ENCODE measurements around the gene HRH3. TPM values are rescaled to one million over a fixed set of nuclear protein-coding genes. Genes with fewer than 3 reads are reported as not detected.
A peak's percentile ranks its signal among the peaks of the same experiment; 100 is the strongest.

The HRH3 gene
- not detected in 2 replicates for total RNA-seq
- long read RNA-seq: 0 reads

DNA sequence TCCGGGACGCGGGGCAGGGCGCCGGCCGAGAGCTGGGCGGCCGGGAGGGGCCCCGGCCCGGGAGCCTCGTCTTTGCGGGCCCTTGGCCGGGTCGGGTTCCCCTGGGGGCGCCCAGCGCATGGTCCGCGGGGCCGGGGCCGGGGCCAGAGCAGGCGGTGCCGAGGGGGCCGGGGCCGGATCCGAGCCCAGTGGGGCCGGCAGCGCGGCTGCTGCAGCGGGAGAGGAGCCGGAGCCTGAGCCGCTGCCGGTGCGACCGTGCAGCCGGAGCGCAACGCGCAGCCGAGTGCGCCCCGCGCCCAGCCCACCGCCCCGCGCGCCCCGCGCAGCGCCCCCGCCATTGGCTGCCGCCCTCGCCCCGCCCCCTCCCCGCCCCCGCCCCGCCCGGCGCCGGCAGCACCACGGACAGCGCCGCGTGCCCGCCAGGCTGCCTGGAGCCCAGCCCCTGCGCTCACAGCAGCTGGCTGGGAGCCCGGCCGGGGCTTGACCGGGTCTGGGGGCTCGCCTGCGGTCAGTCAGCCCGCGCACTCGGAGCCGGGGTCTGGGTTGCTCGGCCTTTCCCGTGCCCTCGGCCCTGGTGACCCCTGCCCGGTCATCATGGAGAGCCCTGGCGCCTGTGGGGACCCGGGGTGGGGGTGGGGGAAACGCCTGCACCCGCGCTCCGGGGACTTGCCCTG lies at the start of gene HRH3:
Gene HRH3 (minus strand): TSS at position 287 of the 674 bp plus-strand sequence. CDS start 308 bp downstream, outside the sequence.
- peaks cover 35% of the 10 kb centered on the region for H3K27me3 Mint-ChIP-seq (ENCODE audit: unreplicated experiment)
- peak within 1 kb of the TSS; percentile 26 for H3K4me3 Mint-ChIP-seq (ENCODE audit: unreplicated experiment)
- H3K9me3 Mint-ChIP-seq (ENCODE audit: unreplicated experiment): no peaks in the 10 kb centered on the region
- no peaks in the 10 kb centered on the region for H3K36me3 Mint-ChIP-seq (ENCODE audit: unreplicated experiment)
- H3K27ac Mint-ChIP-seq (ENCODE audit: unreplicated experiment): no peak within 1 kb of the TSS
- TF ChIP-seq, protein P1, sequence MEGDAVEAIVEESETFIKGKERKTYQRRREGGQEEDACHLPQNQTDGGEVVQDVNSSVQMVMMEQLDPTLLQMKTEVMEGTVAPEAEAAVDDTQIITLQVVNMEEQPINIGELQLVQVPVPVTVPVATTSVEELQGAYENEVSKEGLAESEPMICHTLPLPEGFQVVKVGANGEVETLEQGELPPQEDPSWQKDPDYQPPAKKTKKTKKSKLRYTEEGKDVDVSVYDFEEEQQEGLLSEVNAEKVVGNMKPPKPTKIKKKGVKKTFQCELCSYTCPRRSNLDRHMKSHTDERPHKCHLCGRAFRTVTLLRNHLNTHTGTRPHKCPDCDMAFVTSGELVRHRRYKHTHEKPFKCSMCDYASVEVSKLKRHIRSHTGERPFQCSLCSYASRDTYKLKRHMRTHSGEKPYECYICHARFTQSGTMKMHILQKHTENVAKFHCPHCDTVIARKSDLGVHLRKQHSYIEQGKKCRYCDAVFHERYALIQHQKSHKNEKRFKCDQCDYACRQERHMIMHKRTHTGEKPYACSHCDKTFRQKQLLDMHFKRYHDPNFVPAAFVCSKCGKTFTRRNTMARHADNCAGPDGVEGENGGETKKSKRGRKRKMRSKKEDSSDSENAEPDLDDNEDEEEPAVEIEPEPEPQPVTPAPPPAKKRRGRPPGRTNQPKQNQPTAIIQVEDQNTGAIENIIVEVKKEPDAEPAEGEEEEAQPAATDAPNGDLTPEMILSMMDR (IDR thresholded peaks at IDR 0.05): no peak
- DNase-seq (ENCODE audit: extremely low spot score, unreplicated experiment): no peak
- H3K4me1 Mint-ChIP-seq (ENCODE audit: unreplicated experiment): peaks cover 8% of the 10 kb centered on the region

DNA sequence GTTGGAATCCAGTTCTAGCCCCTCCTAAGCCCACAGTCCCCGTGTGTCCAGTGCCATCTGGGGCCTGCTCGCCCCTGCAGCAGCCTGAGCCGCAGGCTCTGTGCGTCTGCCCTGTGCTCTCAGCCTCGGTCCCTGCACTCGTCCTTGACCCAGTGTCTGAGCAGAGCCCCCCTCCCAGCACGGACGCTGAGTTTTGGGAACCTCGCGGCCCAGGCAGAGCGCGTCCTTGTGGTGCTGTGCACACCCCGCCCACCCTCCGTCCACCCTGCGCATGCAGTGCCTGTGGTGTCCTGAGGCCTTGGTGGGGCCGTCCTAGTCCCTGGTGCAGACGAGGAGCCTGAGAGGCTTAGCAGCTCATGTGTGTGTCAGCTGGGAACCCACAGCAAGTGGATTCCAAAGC lies 49.8 kb upstream of the HRH3 start:
- H3K4me1 Mint-ChIP-seq (ENCODE audit: unreplicated experiment): peaks cover 2% of the 10 kb centered on the region
- H3K9me3 Mint-ChIP-seq (ENCODE audit: unreplicated experiment): peaks cover 6% of the 10 kb centered on the region
- DNase-seq (ENCODE audit: extremely low spot score, unreplicated experiment): no peak
- no peak overlapping the region for H3K27ac Mint-ChIP-seq (ENCODE audit: unreplicated experiment)
- H3K4me3 Mint-ChIP-seq (ENCODE audit: unreplicated experiment): no peak overlapping the region
- no peaks in the 10 kb centered on the region for H3K27me3 Mint-ChIP-seq (ENCODE audit: unreplicated experiment)
- TF ChIP-seq, protein P1 (IDR thresholded peaks at IDR 0.05): no peak
- peaks cover 36% of the 10 kb centered on the region for H3K36me3 Mint-ChIP-seq (ENCODE audit: unreplicated experiment)

DNA sequence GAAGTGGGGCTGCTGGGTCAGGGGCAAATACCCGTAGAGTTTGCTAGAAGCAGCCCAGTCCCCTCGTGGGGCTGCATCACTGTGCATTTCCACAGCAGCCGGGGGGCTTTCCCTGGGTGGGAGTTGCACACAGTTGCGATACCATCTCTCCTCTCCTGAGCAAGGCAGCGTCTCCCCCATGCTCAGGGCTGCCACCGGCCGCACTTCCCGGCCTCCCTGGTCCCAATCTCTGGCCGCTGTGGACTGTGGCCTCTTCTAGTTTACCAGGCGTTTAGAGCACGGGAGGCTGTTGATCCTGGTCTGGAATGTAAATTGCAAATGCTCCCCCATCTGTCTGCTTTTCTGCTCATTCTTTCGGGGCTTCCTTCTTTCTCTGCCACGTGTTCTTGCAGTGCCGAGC lies 49.3 kb upstream of the HRH3 start:
- TF ChIP-seq, protein P1 (IDR thresholded peaks at IDR 0.05): no peak
- Mint-ChIP-seq H3K9me3 (ENCODE audit: unreplicated experiment) (peaks cover 6% of the 10 kb centered on the region), H3K4me3 (ENCODE audit: unreplicated experiment) (no peak overlapping the region), H3K27me3 (ENCODE audit: unreplicated experiment) (no peaks in the 10 kb centered on the region), H3K4me1 (ENCODE audit: unreplicated experiment) (peaks cover 2% of the 10 kb centered on the region), H3K36me3 (ENCODE audit: unreplicated experiment) (peaks cover 41% of the 10 kb centered on the region), H3K27ac (ENCODE audit: unreplicated experiment) (no peak overlapping the region)
- no peak for DNase-seq (ENCODE audit: extremely low spot score, unreplicated experiment)

DNA sequence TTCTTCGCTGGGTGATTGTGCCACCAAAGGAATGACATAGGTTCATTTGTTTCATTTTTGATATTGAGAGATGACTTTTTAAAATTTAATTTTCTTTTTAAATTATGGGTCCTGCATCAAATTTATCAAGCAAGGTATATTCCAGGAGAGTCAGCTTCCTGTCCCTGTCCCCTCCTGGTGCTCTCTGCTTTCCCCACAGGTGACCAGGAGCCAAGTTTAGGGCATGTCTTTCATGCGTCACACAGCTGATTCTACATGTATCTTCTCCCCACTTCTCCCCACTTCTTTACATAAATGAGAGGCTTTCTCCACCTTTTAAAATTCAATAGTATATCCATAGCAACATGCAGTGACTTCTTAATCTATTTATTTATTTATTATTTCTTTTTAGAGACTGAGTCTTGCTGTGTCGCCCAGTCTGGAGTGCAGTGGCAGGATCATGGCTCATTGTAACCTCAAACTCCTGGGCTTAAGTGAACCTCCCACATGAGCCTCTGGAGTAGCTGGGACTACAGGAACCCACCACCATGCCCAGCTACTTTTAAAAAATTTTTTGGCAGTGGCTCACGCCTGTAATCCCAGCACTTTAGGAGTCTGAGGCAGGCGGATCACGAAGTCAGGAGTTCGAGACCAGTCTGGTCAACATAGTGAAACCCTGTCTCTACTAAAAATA lies 48.3 kb upstream of the HRH3 start:
- H3K4me1 Mint-ChIP-seq (ENCODE audit: unreplicated experiment): peaks cover 2% of the 10 kb centered on the region
- H3K36me3 Mint-ChIP-seq (ENCODE audit: unreplicated experiment): peaks cover 39% of the 10 kb centered on the region
- DNase-seq (ENCODE audit: extremely low spot score, unreplicated experiment): no peak
- H3K27ac Mint-ChIP-seq (ENCODE audit: unreplicated experiment): no peak overlapping the region
- no peak overlapping the region for H3K4me3 Mint-ChIP-seq (ENCODE audit: unreplicated experiment)
- H3K9me3 Mint-ChIP-seq (ENCODE audit: unreplicated experiment): peaks cover 6% of the 10 kb centered on the region
- no peaks in the 10 kb centered on the region for H3K27me3 Mint-ChIP-seq (ENCODE audit: unreplicated experiment)
- TF ChIP-seq, protein P1 (IDR thresholded peaks at IDR 0.05): no peak

DNA sequence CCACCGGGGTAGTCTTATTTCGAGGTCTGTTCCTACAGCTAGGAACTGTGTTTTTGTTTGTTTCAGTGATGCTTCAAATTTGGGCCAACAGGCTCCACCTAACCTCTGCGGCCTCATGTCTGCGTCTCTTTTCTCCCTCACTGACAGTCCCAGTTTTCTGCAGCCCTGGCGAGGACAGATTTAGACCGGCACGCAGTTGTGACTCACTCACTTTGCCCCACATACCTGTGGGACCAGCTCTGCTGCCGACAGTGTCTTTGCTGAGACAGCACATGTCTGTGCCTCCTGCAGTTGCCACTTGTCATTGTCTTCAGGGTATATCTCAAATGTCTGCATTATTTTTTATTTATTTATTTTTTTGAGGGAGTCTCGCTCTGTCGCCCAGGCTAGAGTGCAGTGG lies 47.5 kb upstream of the HRH3 start:
- Mint-ChIP-seq H3K27ac (ENCODE audit: unreplicated experiment) (no peak overlapping the region), H3K27me3 (ENCODE audit: unreplicated experiment) (no peaks in the 10 kb centered on the region), H3K4me3 (ENCODE audit: unreplicated experiment) (no peak overlapping the region), H3K36me3 (ENCODE audit: unreplicated experiment) (peaks cover 31% of the 10 kb centered on the region), H3K9me3 (ENCODE audit: unreplicated experiment) (peaks cover 6% of the 10 kb centered on the region), H3K4me1 (ENCODE audit: unreplicated experiment) (peaks cover 2% of the 10 kb centered on the region)
- TF ChIP-seq, protein P1 (IDR thresholded peaks at IDR 0.05): no peak
- no peak for DNase-seq (ENCODE audit: extremely low spot score, unreplicated experiment)
